K562 (cell line): Measurements from ENCODE around the gene NOX1. TPM values are rescaled to one million over a fixed set of nuclear protein-coding genes. Genes with fewer than 3 reads are reported as not detected.
"Not testable (repeated sequence)": the region's sequence is repeated elsewhere in the genome, so short reads cannot be mapped to it uniquely, and the experiment has no call there.

Experiments
- ATAC-seq: fragments of 200-7000 bp; cut with Tn5 transposase; 3 replicates; pipeline ENCODE4 v1.9.1; 2020; ENCODE audit warnings: moderate library complexity
- BruUV-seq: library from RNA; stranded (reverse); fragments of 400-500 nt; replicated peaks from 2 replicates; lab custom pipeline; 2021; lab: Mats Ljungman, UMichigan
- CTCF ChIA-PET: fragments of 300-600 bp; formaldehyde crosslinking; extraction: SDS; loops from one replicate; lab custom pipeline; 2021; ENCODE audit warnings: low intra/inter-chr PET ratio; lab: Yijun Ruan, JAX
- POLR2A ChIA-PET: fragments of 300-600, 350-650 bp; sonication (Branson Sonifier 250); formaldehyde crosslinking; extraction: SDS; loops from one replicate; lab custom pipeline; 2021; ENCODE audit warnings: antibody characterized with exemption, inconsistent platforms; lab: Yijun Ruan, JAX
- DNase-seq, 4 experiments: peaks; one replicate each; pipeline versions ENCODE4 v3.0.0 to v3.0.0-alpha.2; 2011 to 2018; ENCODE audit warnings: low spot score in 3 of 4, mixed read lengths in 3 of 4; ENCODE audit errors: extremely low read depth in 1 of 4
- FAIRE-seq: peaks from 2 replicates; lab custom pipeline; 2011; peaks lifted over from hg19 to GRCh38; lab: Jason Lieb, UNC
- H2AFZ ChIP-seq: 2 replicates; pipeline ENCODE4 v1.6.0; 2011; ENCODE audit warnings: low read depth, low read length, control low read depth, inconsistent platforms
- H3K27ac ChIP-seq: fragments of 200-600 bp; 3 replicates; pipeline ENCODE4 v1.8.0; 2011; ENCODE audit warnings: low read depth, mild to moderate bottlenecking, control low read depth, inconsistent platforms, low read length, moderate library complexity, mixed read lengths; ENCODE audit errors: extremely low read depth
- H3K27me3 ChIP-seq, 2 experiments: fragments of 300-600 bp in 1 of 2; 2 replicates in 1 of 2; 3 replicates in 1 of 2; pipeline versions ENCODE4 v1.6.0 to v1.8.0; 2011; ENCODE audit warnings: inconsistent platforms in 2 of 2, low read length in 2 of 2, mild to moderate bottlenecking in 1 of 2, mixed read lengths in 1 of 2, moderate library complexity in 1 of 2; ENCODE audit not compliant: control insufficient read depth in 2 of 2, insufficient read depth in 2 of 2
- H3K36me3 ChIP-seq: fragments of 300-600 bp; 3 replicates; pipeline ENCODE4 v1.8.0; 2011; ENCODE audit warnings: mild to moderate bottlenecking, low read length, inconsistent platforms; ENCODE audit not compliant: control insufficient read depth, insufficient read depth
- H3K4me1 ChIP-seq, 2 experiments: fragments of 200-600 bp in 1 of 2; replicated peaks in 1 of 2; 2 replicates in 1 of 2; 3 replicates in 1 of 2; pipeline versions ENCODE4 v1.5.1 to v1.8.0; 2011; ENCODE audit warnings: inconsistent platforms in 2 of 2, low read length in 2 of 2, mild to moderate bottlenecking in 1 of 2, mixed read lengths in 1 of 2, moderate library complexity in 1 of 2; ENCODE audit not compliant: control insufficient read depth in 2 of 2, insufficient read depth in 2 of 2
- H3K4me2 ChIP-seq: 2 replicates; pipeline ENCODE4 v1.6.1; 2011; ENCODE audit warnings: low read length, control low read depth, inconsistent platforms, mixed read lengths; ENCODE audit not compliant: insufficient read depth
- H3K4me3 ChIP-seq: fragments of 200-600 bp; sonication (generic), shearing (Covaris generic); 2 replicates; pipeline ENCODE4 v1.5.1; 2016; ENCODE audit warnings: control low read depth, inconsistent platforms
- H3K79me2 ChIP-seq: fragments of 200-600 bp; 3 replicates; pipeline ENCODE4 v1.8.0; 2011; ENCODE audit warnings: low read length, inconsistent platforms; ENCODE audit not compliant: control insufficient read depth, insufficient read depth
- H3K9ac ChIP-seq, 2 experiments: 2 replicates each; pipeline versions ENCODE4 v1.6.0 to v1.6.1; 2011; ENCODE audit warnings: low read depth in 2 of 2, low read length in 2 of 2, control low read depth in 1 of 2, inconsistent platforms in 1 of 2, mild to moderate bottlenecking in 1 of 2, mixed read lengths in 1 of 2; ENCODE audit not compliant: insufficient read depth in 1 of 2
- H3K9me1 ChIP-seq: one replicate; pipeline ENCODE4 v1.6.0; 2011; ENCODE audit warnings: inconsistent platforms, mild to moderate bottlenecking, low read length, moderate library complexity; ENCODE audit not compliant: control insufficient read depth, insufficient read depth
- H3K9me3 ChIP-seq: replicated peaks from 2 replicates; pipeline ENCODE4 v1.5.1; 2011; ENCODE audit warnings: low read depth, low read length, inconsistent platforms; ENCODE audit not compliant: control insufficient read depth, insufficient read depth
- H4K20me1 ChIP-seq: replicated peaks from 2 replicates; pipeline ENCODE4 v1.6.1; 2011; ENCODE audit warnings: low read length, inconsistent platforms, mixed read lengths; ENCODE audit not compliant: control insufficient read depth, insufficient read depth
- C11orf30 ChIP-seq: fragments of 450-650 bp; IDR thresholded peaks from 2 replicates; pipeline ENCODE4 v1.6.1; 2016; ENCODE audit warnings: low read depth, mild to moderate bottlenecking
- HMG20A ChIP-seq: fragments of 450-650 bp; formaldehyde crosslinking; conservative IDR thresholded peaks from 2 replicates; pipeline ENCODE4 v1.4.0; 2020; ENCODE audit warnings: mild to moderate bottlenecking, mixed read lengths
- KDM4B ChIP-seq, 2 experiments: fragments of 450-650 bp in 1 of 2; sonication (generic) in 1 of 2; IDR thresholded peaks; 2 replicates each; pipeline ENCODE4 v1.6.1; 2016 to 2017; ENCODE audit warnings: borderline replicate concordance in 2 of 2, antibody characterized with exemption in 1 of 2, low read depth in 1 of 2, mild to moderate bottlenecking in 1 of 2
- MAFG ChIP-seq: fragments of 450-650 bp; conservative IDR thresholded peaks from 2 replicates; pipeline ENCODE4 v1.6.1; 2016; ENCODE audit warnings: missing genetic modification characterization, missing compliant biosample characterization
- NFE2 ChIP-seq: IDR thresholded peaks from 2 replicates; pipeline ENCODE4 v1.6.1; 2014; ENCODE audit warnings: antibody characterized with exemption, low read depth
- PPARD ChIP-seq: fragments of 250-450 bp; sonication (Bioruptor Pico); IDR thresholded peaks from 2 replicates; pipeline ENCODE4 v1.8.0; 2022; ENCODE audit warnings: inconsistent platforms, mild to moderate bottlenecking, moderate library complexity
- ZNF316 ChIP-seq: fragments of 450-650 bp; IDR thresholded peaks from 2 replicates; pipeline ENCODE4 v1.6.1; 2016
- whole genome bisulfite sequencing: fragments of 100-300 bp; shearing (Covaris generic); methylation state at CpG from one replicate; pipeline ENCODE4 v1.1.6; 2016; ENCODE audit warnings: low coverage, mixed read lengths; ENCODE audit not compliant: insufficient coverage; ENCODE audit errors: missing lambda C conversion rate; 5-methylcytosine and 5-hydroxymethylcytosine counted together
- in situ Hi-C: fragments of 300-500 bp; cut with MboI; formaldehyde crosslinking; loops from 4 replicates; pipeline ENCODE4 v1.15.0; 2018; ENCODE audit warnings: inconsistent platforms, mixed read lengths
- intact Hi-C: fragments of 100-400 bp; cut with micrococcal nuclease; formaldehyde crosslinking; loops from 2 replicates; pipeline ENCODE4 v1.14.2; 2022
- polyA plus RNA-seq, 8 experiments: library from polyadenylated mRNA; depleted of rRNA in 4 of 8; stranded (reverse) in 5 of 8; unstranded in 3 of 8; fragments of >200 nt; fragmentation: Nextera tagmentation in 2 of 8; fragmentation: Illumina TruSeq in 1 of 8; extraction: Ambion mirVana in 2 of 8; extraction: Trizol in 1 of 8; gene quantifications; 2 replicates each; pipeline versions ENCODE4 v1.2.1 to v1.2.3, GENCODE V29; 2011 to 2014; ENCODE audit warnings: inconsistent platforms in 1 of 8, missing spikeins in 1 of 8
- total RNA-seq, 7 experiments: library from RNA; depleted of rRNA in 6 of 7; stranded (reverse); fragments of >200 nt in 6 of 7; fragmentation: Illumina TruSeq in 2 of 7; extraction: Trizol in 2 of 7; gene quantifications; 2 replicates each; pipeline versions ENCODE4 v1.2.1 to v1.2.3, GENCODE V29; 2011 to 2021; ENCODE audit warnings: low replicate concordance in 1 of 7

Gene NOX1
- total and polyA plus RNA-seq, 9 of the 15 experiments (the other 6 are each of a cell fraction or from before 2014, with no cell fraction given), result 0.01 TPM; not detected in 8

DNA sequence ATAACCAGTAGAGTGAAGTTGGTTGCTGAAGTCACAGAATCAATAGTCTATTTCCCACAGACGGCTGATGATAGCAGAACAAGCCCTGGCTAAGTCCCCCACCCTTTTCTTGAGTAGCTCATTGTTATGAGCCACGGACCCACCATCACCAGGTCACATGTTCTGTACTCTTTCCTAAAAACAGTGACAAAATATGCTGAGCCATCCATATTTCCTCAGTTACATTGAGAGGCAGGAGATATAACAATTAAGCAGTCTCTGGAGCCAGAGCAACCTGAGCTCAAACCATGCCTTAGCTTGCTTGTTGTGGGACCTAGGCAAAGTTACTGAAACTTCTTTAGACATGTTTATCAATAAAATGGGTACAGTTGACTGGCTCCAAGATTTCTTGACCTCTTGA is 56.8 kb downstream of the NOX1 start (continued):
- TF ChIP-seq KDM4B (IDR thresholded peaks at IDR 0.05; ENCODE audit: borderline replicate concordance in 2 of 2, low read depth in 1 of 2) (no peak), MAFG (tag) (peak; percentile 54), PPARD (CRISPR knock-in tag) (no peak)

DNA sequence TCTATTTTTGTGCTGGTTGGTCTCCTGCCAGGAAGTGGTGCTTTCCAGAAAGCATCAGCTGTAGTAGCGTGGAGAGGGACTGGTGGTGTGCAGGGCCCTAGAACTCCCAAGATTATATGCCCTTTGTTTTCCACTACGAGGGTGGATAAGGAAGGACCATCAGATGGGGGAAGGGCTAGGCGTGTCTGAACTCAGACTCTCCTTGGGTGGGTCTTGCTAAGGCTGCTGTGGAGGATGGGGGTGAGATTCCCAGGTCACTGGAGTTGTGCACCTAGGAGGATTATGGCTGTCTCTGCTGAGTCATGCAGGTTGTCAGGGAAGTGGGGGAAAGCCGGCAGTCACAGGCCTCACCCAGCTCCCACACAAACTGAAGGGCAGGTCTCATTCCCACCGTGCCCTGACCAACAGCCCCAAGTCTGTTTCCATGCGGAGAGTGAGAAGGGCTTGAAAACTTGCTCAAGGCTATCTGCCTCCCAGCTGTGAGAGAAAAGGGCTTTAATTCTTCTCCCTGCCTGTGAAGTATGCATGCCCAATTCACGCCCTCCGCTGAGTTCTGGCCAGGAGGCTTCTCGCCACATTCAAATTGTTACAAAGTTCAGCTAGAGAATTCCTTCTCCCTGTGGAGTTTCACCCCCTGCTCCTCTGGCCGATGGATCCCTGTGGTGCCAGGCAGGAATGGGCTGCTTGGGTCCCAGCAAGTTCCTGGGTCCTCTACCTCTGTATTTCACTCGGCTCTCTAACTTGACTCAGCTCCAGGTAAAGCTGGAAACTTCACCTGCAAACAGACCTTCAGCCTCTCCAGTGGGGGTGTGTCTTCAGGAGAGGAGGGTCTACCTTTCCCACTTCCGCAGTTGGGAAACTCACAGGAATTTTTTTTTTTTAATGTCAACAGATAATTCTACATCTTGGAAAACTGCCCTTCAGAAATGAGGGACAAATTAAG is 61.7 kb downstream of the NOX1 start:
- intact Hi-C loops (no loop called here), in situ Hi-C loops (no loop called here)
- 21% methylated on average over 3 of the region's 12 CpGs for WGBS
- no peaks in the 10 kb centered on the region; a peak in 1 of 5 replicates for H3K4me1 ChIP-seq
- peak; percentile 27; the same call in 1 of the 2 replicates for TF ChIP-seq MAFG (tag)
- peak; percentile 38; the same call in 1 of the 2 replicates for TF ChIP-seq C11orf30
- TF ChIP-seq ZNF316, result peak; percentile 18; the same call in 1 of the 2 replicates
- TF ChIP-seq HMG20A (CRISPR knock-in tag), result no peak
- peak; percentile 49 for TF ChIP-seq NFE2
- no peaks in the 10 kb centered on the region for H3K79me2 ChIP-seq
- no peaks in the 10 kb centered on the region for H3K36me3 ChIP-seq
- ATAC-seq, result no peak
- H3K4me2 ChIP-seq, result peak overlapping the region; percentile 11; the same call in 1 of the 2 replicates
- DNase-seq, result no peak
- no peak overlapping the region for H3K4me3 ChIP-seq
- POLR2A ChIA-PET, result no interaction called here
- no peaks in the 10 kb centered on the region; a peak in 1 of 5 replicates for H3K27me3 ChIP-seq
- H3K9me3 ChIP-seq, result no peaks in the 10 kb centered on the region
- H3K9ac ChIP-seq, result no peak overlapping the region
- H4K20me1 ChIP-seq, result no peaks in the 10 kb centered on the region
- BruUV-seq, result no TSS peak
- no peaks in the 10 kb centered on the region for H3K9me1 ChIP-seq
- FAIRE-seq, result no peak
- H2AFZ ChIP-seq, result peak overlapping the region; percentile 68
- H3K27ac ChIP-seq, result no peak overlapping the region
- CTCF ChIA-PET, result no interaction called here

DNA sequence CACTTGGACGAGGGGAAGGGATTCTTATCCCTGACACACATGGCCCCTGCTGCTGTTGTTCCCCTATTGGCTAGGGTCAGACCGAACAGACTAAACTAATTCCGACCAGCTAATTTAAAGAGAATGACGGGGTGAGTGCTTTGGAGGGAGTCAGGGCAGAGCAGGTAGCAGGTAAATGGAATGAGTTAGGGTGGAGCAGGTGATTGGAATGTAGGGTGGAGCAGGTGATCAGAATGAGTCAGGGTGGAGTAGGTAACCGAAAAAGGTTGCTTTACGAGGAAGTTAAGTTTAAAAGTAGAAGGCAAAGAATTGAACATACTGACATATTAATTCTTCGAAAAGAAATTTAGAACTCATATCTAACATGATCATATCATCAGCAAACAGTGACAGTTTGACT is 65.9 kb downstream of the NOX1 start:
- BruUV-seq, intact Hi-C loops, DNase-seq, FAIRE-seq, H3K27me3 ChIP-seq, ATAC-seq, H3K4me2 ChIP-seq, H3K9me3 ChIP-seq, H3K27ac ChIP-seq, H2AFZ ChIP-seq, H3K36me3 ChIP-seq, in situ Hi-C loops, POLR2A ChIA-PET, H3K4me1 ChIP-seq, H3K9me1 ChIP-seq, H3K79me2 ChIP-seq, H4K20me1 ChIP-seq, H3K4me3 ChIP-seq, CTCF ChIA-PET, H3K9ac ChIP-seq: not testable (repeated sequence)
- 6% methylated on average over 7 of the region's 7 CpGs for WGBS
